A673 (cell line): ENCODE measurements around the gene FAM228A. TPM values are rescaled to one million over a fixed set of nuclear protein-coding genes. Genes with fewer than 3 reads are reported as not detected.

Source experiments
- BruUV-seq: library from RNA; stranded (reverse); fragments of 400-500 nt; replicated peaks from 2 replicates; lab custom pipeline; 2021; lab: Mats Ljungman, UMichigan
- CTCF ChIA-PET: fragments of 300-600 bp; sonication (Branson Sonifier 250); formaldehyde crosslinking; loops from one replicate; lab custom pipeline; 2022; ENCODE audit warnings: antibody characterized with exemption; lab: Charles Lee
- POLR2A ChIA-PET: fragments of 300-600 bp; sonication (Branson Sonifier 250); formaldehyde crosslinking; loops from one replicate; lab custom pipeline; 2022; ENCODE audit warnings: antibody characterized with exemption; ENCODE audit not compliant: low non-redundant PET; lab: Charles Lee
- DNase-seq: peaks from one replicate; pipeline ENCODE4 v3.0.0-alpha.2; 2015; ENCODE audit warnings: low spot score
- H3K27ac ChIP-seq: fragments of 200-600 bp; sonication (generic); 2 replicates; pipeline ENCODE4 v1.5.1; 2016; ENCODE audit warnings: mixed run types, low read depth, mild to moderate bottlenecking, mixed read lengths, antibody characterized with exemption, low read length; ENCODE audit not compliant: poor library complexity, severe bottlenecking
- H3K27me3 ChIP-seq: fragments of 200-600 bp; sonication (generic); replicated peaks from 2 replicates; pipeline ENCODE4 v1.6.1; 2017; ENCODE audit warnings: mixed run types, low read depth, mild to moderate bottlenecking, mixed read lengths, antibody characterized with exemption, low read length; ENCODE audit not compliant: insufficient read depth, poor library complexity
- H3K36me3 ChIP-seq: fragments of 200-600 bp; sonication (generic); 2 replicates; pipeline ENCODE4 v1.6.1; 2016; ENCODE audit warnings: mixed run types, mild to moderate bottlenecking, mixed read lengths, antibody characterized with exemption, low read length; ENCODE audit not compliant: insufficient read depth, poor library complexity, severe bottlenecking
- H3K4me1 ChIP-seq: fragments of 200-600 bp; sonication (generic); 2 replicates; pipeline ENCODE4 v1.6.1; 2017; ENCODE audit warnings: mixed run types, mild to moderate bottlenecking, mixed read lengths, antibody characterized with exemption, low read length; ENCODE audit not compliant: insufficient read depth, poor library complexity, severe bottlenecking
- H3K4me3 ChIP-seq: fragments of 200-600 bp; sonication (generic); 2 replicates; pipeline ENCODE4 v1.5.1; 2016; ENCODE audit warnings: low read depth, mixed run types, mild to moderate bottlenecking, mixed read lengths, low read length; ENCODE audit not compliant: poor library complexity, severe bottlenecking
- H3K9me3 ChIP-seq: fragments of 200-600 bp; sonication (generic); 2 replicates; pipeline ENCODE4 v1.6.1; 2016; ENCODE audit warnings: mixed run types, low read depth, mild to moderate bottlenecking, mixed read lengths, antibody characterized with exemption, low read length; ENCODE audit not compliant: poor library complexity, severe bottlenecking
- CTCF ChIP-seq: fragments of 300-800, 200-600 bp; sonication (generic); conservative IDR thresholded peaks from 2 replicates; pipeline ENCODE4 v1.5.1; 2017; ENCODE audit warnings: low read depth, mild to moderate bottlenecking, antibody characterized with exemption, low read length, moderate library complexity, mixed read lengths
- EZH2 ChIP-seq: fragments of 200-600 bp; sonication (generic); IDR thresholded peaks from 2 replicates; pipeline ENCODE4 v1.6.1; 2017; ENCODE audit warnings: borderline replicate concordance, low read depth, mild to moderate bottlenecking, mixed read lengths, antibody characterized with exemption, low read length; ENCODE audit not compliant: poor library complexity, severe bottlenecking
- intact Hi-C: fragments of 100-400 bp; cut with micrococcal nuclease; formaldehyde crosslinking; loops from one replicate; pipeline ENCODE4 v1.10.0; 2022; ENCODE audit not compliant: unreplicated experiment
- total RNA-seq: library from RNA; stranded (reverse); gene quantifications from 2 replicates; pipeline ENCODE4 v1.2.3, GENCODE V29; 2021

Gene FAM228A
- total RNA-seq, 1 experiment from 2014 or later = not detected

GRCh38 chr2:24237313-24237712 lies 62.5 kb downstream of the FAM228A start:
- no peaks in the 10 kb centered on the region for H3K27me3 ChIP-seq
- ChIA-PET CTCF (interaction anchor here (0.5 kb wide), 1 partner anchor 1333 kb away, joined by 4 read pairs; no protein-coding TSS in a partner anchor), POLR2A (no interaction called here)
- TF ChIP-seq EZH2 (no peak), CTCF (no peak)
- BruUV-seq = no TSS peak
- H3K4me1 ChIP-seq = no peaks in the 10 kb centered on the region
- H3K4me3 ChIP-seq = no peak overlapping the region
- intact Hi-C loops = no loop called here
- no peak for DNase-seq
- no peak overlapping the region for H3K27ac ChIP-seq
- H3K36me3 ChIP-seq = no peaks in the 10 kb centered on the region
- no peaks in the 10 kb centered on the region for H3K9me3 ChIP-seq

- Histone ChIP-seq H3K4me1 (no peaks in the 10 kb centered on the region), H3K27me3 (no peaks in the 10 kb centered on the region), H3K36me3 (no peaks in the 10 kb centered on the region), H3K9me3 (no peaks in the 10 kb centered on the region), H3K4me3 (no peak overlapping the region), H3K27ac (no peak overlapping the region)
- ChIA-PET CTCF (no interaction called here), POLR2A (no interaction called here)
- TF ChIP-seq CTCF (no peak), EZH2 (no peak)
- DNase-seq = no peak
- intact Hi-C loops = no loop called here
- no TSS peak for BruUV-seq
Observed at GRCh38 chr2:24238158-24238557, 63.3 kb downstream of the FAM228A start.

- H3K27ac ChIP-seq = no peak overlapping the region
- H3K4me3 ChIP-seq = no peak overlapping the region
- BruUV-seq = no TSS peak
- CTCF ChIA-PET = no interaction called here
- no peaks in the 10 kb centered on the region for H3K4me1 ChIP-seq
- intact Hi-C loops = no loop called here
- no peaks in the 10 kb centered on the region for H3K9me3 ChIP-seq
- no peaks in the 10 kb centered on the region for H3K27me3 ChIP-seq
- no peak for TF ChIP-seq EZH2
- TF ChIP-seq CTCF = no peak
- no peaks in the 10 kb centered on the region for H3K36me3 ChIP-seq
- POLR2A ChIA-PET = no interaction called here
- no peak for DNase-seq
Observed at GRCh38 chr2:24239553-24239952, 64.7 kb downstream of the FAM228A start.

Other genes with a start within 250 kb of the FAM228A start
- 27.9 and 28.5 TPM in 2 replicates for gene ATAD2B, start 247.9 kb upstream of the FAM228A start, total RNA-seq
- gene UBXN2A, start 234.6 kb upstream of the FAM228A start, total RNA-seq = 18.3 and 18.6 TPM in 2 replicates
- gene MFSD2B, start 165.0 kb upstream of the FAM228A start, total RNA-seq = 0.42 TPM in 1 of 2 replicates, not detected in the other
- 26.6 and 30.8 TPM in 2 replicates for gene WDCP, start 127.7 kb upstream of the FAM228A start, total RNA-seq
- gene FKBP1B, start 125.3 kb upstream of the FAM228A start, total RNA-seq = 2.9 and 3.7 TPM in 2 replicates
- gene SF3B6, start 98.7 kb upstream of the FAM228A start, total RNA-seq = 123 and 130 TPM in 2 replicates
- gene TP53I3, start 90.2 kb upstream of the FAM228A start, total RNA-seq = 2.8 and 3.0 TPM in 2 replicates
- 0.94 TPM in 1 of 2 replicates, not detected in the other for gene PFN4, start 51.7 kb upstream of the FAM228A start, total RNA-seq
- gene FAM228B, start 51.6 kb upstream of the FAM228A start, total RNA-seq = 6.8 and 11.3 TPM in 2 replicates
- 16.4 and 21.4 TPM in 2 replicates for gene ITSN2, start 185.5 kb downstream of the FAM228A start, total RNA-seq